ENCODE results near the gene MPDZ.

The MPDZ gene

DNA sequence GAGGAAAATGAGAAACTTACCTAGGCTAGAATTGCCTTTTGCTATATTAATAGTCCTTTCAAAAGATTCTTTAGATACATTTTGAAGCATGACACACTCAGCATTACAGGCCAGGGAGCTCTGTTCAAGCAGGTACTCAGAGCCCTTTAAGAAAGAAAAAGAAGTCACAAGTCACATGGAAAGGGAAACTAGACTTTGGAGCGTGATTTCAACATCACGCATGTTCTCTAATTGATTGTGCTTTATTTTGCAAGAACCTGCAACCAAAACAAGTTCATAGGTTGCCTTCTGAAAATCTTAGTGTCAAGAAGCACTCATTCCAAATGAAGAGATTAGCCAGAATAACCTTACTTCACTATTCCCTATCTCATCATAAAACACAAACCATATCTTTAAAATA, 103.8 kb downstream of the MPDZ start:
- Mint-ChIP-seq H3K4me3 (no peak overlapping the region), H3K27me3 (ENCODE audit: low read depth) (no peaks in the 10 kb centered on the region), H3K27ac (no peak overlapping the region), H3K4me1 (peaks cover 11% of the 10 kb centered on the region), H3K36me3 (ENCODE audit: low read depth) (peaks cover 48% of the 10 kb centered on the region), H3K9me3 (no peaks in the 10 kb centered on the region)
- TF ChIP-seq, protein P1, sequence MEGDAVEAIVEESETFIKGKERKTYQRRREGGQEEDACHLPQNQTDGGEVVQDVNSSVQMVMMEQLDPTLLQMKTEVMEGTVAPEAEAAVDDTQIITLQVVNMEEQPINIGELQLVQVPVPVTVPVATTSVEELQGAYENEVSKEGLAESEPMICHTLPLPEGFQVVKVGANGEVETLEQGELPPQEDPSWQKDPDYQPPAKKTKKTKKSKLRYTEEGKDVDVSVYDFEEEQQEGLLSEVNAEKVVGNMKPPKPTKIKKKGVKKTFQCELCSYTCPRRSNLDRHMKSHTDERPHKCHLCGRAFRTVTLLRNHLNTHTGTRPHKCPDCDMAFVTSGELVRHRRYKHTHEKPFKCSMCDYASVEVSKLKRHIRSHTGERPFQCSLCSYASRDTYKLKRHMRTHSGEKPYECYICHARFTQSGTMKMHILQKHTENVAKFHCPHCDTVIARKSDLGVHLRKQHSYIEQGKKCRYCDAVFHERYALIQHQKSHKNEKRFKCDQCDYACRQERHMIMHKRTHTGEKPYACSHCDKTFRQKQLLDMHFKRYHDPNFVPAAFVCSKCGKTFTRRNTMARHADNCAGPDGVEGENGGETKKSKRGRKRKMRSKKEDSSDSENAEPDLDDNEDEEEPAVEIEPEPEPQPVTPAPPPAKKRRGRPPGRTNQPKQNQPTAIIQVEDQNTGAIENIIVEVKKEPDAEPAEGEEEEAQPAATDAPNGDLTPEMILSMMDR (IDR thresholded peaks at IDR 0.05; ENCODE audit: unreplicated experiment in 3 of 3), result no peak

DNA sequence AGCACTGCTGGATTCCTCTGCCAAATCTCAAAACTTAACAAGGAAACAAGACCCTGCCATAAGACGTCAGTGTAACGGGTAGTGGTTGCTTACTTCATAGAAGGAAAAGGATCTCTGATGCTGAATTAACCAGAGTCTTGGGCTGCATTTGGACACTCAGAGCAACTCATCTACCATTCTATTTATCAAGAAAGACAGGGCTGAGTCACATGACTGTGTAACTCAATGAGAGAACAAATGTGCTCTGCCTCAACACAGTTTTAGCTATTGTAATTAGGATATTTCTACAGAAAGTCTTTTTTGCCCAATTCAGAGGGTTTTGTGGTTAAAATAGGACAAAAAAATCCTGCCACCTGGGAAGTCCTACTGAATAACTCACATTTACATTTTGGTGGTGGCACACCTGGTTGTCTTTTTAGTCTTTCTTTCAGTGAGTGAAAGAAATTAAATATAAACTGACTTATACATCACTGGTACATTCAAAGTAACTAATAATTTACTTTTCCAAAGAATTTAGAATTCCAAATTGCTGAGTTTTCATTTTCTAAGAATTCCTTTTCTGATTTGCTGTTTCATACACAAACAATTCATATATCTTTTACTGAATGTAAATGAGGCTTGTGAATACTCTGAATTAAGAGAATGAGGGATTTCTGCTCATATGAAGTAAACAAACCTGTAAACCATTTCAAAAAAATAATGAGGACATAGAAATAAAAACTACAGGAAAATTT, 104.4 kb downstream of the MPDZ start:
- Mint-ChIP-seq H3K27ac (no peak overlapping the region), H3K4me1 (peaks cover 8% of the 10 kb centered on the region), H3K27me3 (ENCODE audit: low read depth) (no peaks in the 10 kb centered on the region), H3K4me3 (no peak overlapping the region), H3K36me3 (ENCODE audit: low read depth) (peaks cover 44% of the 10 kb centered on the region), H3K9me3 (no peaks in the 10 kb centered on the region)
- TF ChIP-seq, protein P1 (IDR thresholded peaks at IDR 0.05; ENCODE audit: unreplicated experiment in 3 of 3), result no peak

DNA sequence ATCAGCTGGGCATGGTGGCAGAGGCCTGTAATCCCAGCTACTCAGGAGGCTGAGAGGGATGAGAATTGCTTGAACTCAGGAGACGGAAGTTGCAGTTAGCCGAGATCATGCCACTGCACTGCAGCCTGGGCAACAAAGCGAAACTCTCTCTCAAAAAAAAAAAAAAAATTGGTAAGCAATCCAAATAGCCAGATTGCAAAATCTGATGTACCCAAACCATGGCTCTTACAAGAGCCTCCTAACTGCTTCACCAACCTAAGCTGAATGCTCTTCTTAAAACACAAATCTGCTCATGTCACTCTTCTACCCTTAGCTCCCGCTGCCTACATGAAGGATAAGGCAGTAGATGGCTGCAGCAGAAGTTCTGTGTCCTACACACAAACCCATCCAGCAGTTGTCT, 105.9 kb downstream of the MPDZ start:
- Mint-ChIP-seq H3K9me3 (no peaks in the 10 kb centered on the region), H3K27ac (no peak overlapping the region), H3K4me1 (no peaks in the 10 kb centered on the region), H3K27me3 (ENCODE audit: low read depth) (no peaks in the 10 kb centered on the region), H3K4me3 (no peak overlapping the region), H3K36me3 (ENCODE audit: low read depth) (peaks cover 51% of the 10 kb centered on the region)
- TF ChIP-seq, protein P1 (IDR thresholded peaks at IDR 0.05; ENCODE audit: unreplicated experiment in 3 of 3), result no peak

DNA sequence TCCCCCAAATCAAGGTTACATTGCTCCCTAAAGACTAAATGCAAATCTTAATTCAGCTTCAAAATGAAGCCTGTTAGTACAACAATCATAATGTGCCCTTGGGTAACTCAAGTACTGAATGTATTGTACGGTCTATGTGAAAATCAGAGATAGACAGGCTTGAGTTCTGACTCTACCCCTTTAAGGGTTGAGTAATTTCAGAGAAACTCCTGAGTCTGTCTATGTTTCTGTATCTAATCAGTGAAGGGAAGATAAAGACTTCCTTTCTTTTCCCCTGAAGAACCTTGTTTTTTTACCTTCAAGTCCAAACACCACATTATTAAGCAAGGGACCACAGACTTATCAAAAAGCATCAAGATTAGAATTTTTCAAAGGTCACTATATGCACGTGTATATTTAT, 108.2 kb downstream of the MPDZ start:
- Mint-ChIP-seq H3K9me3 (no peaks in the 10 kb centered on the region), H3K4me3 (no peak overlapping the region), H3K36me3 (ENCODE audit: low read depth) (peaks cover 66% of the 10 kb centered on the region), H3K27me3 (ENCODE audit: low read depth) (no peaks in the 10 kb centered on the region), H3K27ac (no peak overlapping the region), H3K4me1 (no peaks in the 10 kb centered on the region)
- TF ChIP-seq, protein P1 (IDR thresholded peaks at IDR 0.05; ENCODE audit: unreplicated experiment in 3 of 3), result no peak

DNA sequence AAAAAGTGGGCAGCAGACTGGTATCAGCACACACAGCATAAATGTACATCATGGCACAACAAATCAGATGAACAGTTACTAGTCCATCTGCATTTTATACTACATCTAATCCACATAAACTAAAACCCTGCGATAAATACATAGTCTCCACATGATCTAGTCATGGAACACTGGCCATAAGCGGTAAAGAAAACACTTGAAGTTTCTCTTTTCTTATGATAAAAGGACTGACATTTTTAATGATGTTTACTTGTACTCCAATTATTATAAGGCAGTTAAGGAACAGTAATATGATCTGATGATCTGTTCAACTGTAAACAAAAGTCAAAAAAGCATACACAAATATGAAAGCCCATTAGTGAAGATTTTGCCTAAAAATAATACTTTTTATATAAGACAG, 112.5 kb downstream of the MPDZ start:
- H3K27ac Mint-ChIP-seq, result no peak overlapping the region

More for the DNA sequence above, 112.5 kb downstream of the MPDZ start:
- peaks cover 45% of the 10 kb centered on the region for H3K36me3 Mint-ChIP-seq (ENCODE audit: low read depth)
- no peaks in the 10 kb centered on the region for H3K27me3 Mint-ChIP-seq (ENCODE audit: low read depth)
- TF ChIP-seq, protein P1 (IDR thresholded peaks at IDR 0.05; ENCODE audit: unreplicated experiment in 3 of 3), result no peak
- H3K4me1 Mint-ChIP-seq, result peaks cover 16% of the 10 kb centered on the region
- no peaks in the 10 kb centered on the region for H3K9me3 Mint-ChIP-seq
- no peak overlapping the region for H3K4me3 Mint-ChIP-seq

Measured in nephron (organoid).